Stimulated activated CD8-positive, alpha-beta memory T cell treated with anti-CD3 and anti-CD28 coated beads, Interleukin-15, amount 100 ng/mL, for 24 hours (primary cell): ENCODE results near the gene ANKRD45.
"Not testable (repeated sequence)": the region's sequence is repeated elsewhere in the genome, so short reads cannot be mapped to it uniquely, and the experiment has no call there.

Experiments used
- DNase-seq: peaks from one replicate; pipeline ENCODE4 v3.0.0-alpha.2; 2020; ENCODE audit warnings: low read depth

ANKRD45 gene

DNA sequence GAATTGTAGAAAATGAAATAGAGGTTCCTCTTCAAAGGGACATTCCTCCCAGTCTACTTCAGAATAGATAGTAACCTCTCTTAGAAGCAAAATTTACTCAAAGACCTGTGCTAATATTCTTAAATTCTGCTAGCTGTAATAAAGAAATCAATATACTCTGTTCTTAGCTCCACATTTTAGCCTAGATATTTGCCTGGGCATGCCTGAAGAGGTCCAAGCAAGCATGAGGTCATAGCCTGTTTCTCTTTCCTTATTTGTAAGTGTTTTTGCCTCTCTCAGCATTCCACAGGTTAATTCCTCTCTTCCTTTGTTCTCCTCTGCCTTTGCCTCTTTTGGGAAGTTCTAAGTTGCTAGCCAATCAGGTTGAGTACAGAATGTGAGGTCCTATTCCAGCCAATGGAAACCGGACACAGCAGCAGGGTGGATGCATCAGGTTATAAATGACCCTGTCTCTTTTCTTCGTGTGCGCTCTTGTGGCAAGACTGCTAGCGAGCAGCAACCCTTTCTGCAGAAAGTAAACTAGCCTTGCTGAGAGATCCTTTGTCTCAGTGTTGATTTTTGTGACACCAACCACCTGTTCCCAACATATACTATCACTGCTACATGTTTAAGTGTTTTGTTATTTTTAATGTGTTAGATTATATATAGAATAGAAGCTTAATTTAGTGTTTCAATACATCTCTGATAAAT, 27.1 kb downstream of the ANKRD45 start:
- DNase-seq, result not testable (repeated sequence)

DNA sequence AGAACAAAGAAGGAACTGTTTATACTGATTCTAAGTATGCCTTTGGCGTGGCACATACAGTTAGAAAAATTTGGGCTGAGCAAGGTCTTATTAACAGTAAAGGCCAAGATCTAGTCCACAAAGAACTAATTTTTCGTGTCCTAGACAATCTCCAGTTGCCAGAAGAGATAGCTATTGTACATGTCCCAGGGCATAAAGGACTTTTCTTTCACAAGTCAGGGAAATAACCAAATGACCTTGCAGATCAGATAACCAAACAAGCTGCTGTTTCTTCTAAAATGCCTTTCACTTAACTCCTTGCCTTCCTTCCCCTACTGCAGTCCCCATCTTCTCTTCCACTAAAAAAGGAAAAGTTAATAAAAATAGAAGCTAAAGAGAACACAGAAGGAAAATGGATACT, 30.5 kb downstream of the ANKRD45 start:
- DNase-seq, result no peak

DNA sequence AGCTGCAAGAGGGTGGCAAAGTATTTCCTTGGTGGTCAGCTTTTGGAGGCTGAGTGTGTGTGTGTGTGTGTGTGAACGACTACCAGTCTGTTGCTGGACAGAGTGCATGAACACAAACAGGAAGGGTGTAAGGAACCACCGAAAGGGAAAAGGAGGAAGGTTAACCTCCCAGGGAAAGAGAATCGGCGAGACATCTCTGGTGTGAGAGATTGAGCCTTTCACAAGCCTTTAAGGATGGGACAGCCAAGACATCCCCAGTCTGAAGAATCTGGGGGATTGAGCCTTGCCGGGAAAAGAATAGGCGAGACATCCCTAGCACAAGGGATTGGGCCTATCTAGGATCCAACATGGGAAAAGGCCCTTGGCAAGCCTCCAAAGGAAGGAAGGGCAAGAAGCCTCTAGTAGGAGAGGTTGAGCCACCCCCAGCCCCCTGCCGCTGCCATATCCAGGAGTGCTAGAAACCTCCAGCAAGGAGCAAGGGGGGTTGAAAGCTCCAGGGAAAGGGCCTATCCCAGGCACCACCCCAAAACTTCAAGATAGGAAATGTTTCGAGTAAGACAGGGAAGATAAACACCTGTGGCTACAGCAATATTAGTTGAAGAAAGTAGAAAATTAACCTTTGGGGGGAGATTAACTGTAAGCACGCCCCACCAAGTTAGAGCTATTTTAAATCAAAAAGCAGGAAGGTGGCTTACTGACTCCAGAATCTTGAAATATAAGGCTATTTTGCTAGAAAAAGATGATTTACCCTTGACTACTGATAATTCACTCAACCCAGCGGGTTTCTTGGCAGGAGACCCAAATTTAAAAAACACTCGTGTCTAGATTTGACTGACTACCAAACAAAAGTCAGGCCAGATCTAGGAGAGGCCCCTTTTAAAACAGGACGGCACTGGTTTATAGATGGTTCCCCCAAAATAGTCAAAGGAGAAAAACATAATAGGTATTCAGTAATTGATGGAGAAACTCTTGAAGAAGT, 31.3 kb downstream of the ANKRD45 start:
- no peak for DNase-seq

DNA sequence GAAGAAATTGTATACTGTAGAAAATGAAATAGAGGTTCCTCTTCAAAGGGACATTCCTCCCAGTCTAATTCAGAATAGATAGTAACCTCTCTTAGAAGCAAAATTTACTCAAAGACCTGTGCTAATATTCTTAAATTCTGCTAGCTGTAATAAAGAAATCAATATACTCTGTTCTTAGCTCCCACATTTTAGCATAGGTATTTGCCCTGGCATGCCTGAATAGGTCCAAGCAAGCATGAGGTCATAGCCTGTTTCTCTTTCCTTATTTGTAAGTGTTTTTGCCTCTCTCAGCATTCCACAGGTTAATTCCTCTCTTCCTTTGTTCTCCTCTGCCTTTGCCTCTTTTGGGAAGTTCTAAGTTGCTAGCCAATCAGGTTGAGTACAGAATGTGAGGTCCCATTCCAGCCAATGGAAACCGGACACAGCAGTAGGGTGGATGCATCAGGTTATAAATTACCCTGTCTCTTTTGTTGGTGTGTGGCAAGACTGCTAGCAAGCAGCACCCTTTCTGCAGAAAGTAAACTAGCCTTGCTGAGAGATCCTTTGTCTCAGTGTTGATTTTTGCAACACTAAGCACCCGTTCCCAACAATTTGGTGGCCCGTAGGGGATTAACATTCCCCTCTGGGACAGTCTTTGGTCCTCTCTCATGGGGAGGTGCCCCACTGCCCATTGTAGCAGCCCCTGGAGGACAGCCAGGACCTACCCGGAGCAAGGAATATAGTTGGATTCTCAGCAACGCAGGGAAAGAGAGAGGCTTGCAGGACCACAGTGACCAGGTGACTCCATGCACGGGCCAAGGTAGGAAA, 32.2 kb downstream of the ANKRD45 start:
- DNase-seq, result not testable (repeated sequence)

DNA sequence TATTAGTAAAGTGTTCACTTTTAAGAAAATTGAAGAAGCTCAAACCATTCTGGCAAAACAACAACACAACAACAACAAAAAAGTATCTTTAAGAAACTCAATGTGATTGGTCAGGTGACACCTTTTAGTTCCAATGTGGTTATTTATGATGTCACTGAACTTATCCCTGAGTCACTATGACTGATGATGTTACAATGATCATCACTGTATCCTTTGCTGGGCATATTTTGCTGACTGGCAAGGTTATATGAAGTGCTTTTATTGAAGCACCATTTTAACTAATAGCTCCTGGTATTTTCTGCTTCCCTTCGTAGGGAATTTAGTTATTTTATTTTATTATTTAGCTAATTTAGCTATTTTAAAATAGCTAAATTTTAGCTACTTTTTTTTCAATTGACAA, 34.5 kb downstream of the ANKRD45 start, which contains the start of gene TEX50:
Gene TEX50, plus strand, starts transcription at position 223 of the 400 bp plus-strand sequence. CDS start 184 bp downstream, outside the sequence.
- DNase-seq, result no peak

DNA sequence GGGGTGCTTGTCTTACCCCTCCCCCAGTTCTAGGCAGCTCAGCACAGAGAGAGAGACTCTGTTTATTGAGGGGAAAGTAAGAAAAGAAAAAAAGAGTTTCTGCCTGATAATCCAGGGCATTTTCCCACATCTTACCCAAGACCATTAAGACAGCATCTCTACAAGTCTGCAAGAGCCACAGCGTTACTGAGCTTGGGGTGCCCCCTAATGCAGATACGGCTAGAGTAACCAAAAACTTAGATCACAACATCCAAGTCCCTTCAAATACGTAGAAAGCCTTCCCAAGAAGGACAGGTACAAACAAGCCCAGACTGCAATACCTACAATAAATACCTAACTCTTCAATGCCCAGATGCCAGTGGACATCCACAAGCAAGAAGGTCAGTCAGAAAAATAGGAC, 40.8 kb downstream of the ANKRD45 start:
- no peak for DNase-seq

DNA sequence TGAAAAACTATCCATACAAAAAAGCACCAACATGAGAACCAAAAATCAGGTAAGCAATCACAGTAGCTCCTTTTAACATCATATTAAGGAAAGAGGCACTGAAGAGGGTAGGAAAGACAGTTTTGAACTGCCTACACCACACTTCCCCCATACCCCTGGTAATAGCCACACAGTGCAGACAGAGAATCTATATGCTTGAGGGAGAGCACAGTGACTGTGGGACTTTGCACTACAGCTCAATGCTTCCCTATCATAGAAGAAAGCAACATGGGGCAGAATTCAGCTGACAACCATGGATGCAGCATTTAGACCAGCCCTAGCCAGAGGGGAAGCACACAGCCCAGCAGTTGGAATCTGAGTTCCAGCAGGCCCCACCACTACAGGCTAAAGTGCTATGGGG, 42.4 kb downstream of the ANKRD45 start:
- DNase-seq, result no peak

DNA sequence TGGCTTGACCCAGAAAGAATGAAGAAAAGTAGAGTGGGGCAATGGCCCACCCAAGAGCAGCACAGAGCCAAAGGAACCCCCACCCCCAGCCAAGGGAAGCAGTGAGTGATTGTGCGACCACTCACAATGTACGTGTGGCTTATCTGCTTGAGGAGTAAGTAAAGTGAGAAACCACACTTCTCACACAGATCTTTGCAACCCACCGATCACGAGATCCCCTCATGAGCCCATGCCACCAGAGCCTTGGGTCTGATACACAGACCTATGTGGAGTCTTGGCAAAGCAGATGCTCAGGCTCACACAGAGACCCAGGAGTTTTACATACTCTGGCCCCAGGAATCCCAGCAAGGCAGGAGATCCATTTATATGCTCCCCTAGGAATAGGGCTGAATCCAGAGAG, 52.8 kb downstream of the ANKRD45 start:
- no peak for DNase-seq

DNA sequence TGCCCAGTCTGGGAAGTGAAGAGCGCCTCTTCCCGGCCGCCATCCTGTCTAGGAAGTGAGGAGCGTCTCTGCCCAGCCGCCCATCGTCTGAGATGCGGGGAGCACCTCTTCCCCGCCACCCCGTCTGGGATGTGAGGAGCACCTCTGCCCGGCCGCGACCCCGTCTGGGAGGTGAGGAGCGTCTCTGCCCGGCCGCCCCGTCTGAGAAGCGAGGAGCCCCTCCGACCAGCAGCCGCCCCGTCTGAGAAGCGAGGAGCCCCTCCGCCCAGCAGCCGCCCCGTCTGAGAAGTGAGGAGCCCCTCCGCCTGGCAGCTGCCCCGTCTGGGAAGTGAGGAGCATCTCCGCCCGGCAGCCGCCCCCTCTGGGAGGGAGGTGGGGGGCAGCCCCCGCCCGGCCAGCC, 56.6 kb downstream of the ANKRD45 start:
- DNase-seq, result not testable (repeated sequence)

DNA sequence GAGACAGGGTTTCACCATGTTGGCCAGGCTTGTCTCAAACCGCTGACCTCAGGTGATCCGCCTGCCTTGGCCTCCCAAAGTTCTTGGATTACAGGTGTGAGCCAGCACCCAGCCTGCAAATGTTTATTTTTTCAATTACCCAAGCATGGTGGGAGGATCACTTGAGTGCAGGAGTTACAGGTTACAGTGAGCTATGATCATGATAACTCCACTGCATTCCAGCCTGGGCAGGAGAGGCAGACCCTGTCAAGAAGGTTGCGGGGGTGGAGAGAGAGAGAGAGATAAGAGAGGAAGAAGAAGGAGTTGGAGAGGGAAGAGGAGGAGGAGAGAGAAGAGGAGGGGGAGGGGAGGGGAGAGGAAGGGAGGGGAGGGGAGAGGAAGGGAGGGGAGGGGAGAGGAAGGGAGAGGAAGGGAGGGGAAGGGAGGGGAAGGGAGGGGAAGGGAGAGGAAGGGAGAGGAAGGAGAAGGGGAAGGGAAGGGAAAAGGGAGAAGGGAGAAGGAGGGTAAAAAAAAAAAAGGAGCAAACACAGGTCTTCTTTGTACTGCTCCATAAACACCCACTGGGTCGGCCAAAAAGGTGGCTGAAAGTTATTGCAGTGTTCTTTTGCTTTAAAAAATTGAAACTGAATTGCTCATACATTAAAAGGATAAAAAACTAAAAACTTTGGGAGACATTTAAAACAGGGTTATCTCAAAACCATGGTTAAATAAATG, 61.0 kb downstream of the ANKRD45 start:
- no peak for DNase-seq

DNA sequence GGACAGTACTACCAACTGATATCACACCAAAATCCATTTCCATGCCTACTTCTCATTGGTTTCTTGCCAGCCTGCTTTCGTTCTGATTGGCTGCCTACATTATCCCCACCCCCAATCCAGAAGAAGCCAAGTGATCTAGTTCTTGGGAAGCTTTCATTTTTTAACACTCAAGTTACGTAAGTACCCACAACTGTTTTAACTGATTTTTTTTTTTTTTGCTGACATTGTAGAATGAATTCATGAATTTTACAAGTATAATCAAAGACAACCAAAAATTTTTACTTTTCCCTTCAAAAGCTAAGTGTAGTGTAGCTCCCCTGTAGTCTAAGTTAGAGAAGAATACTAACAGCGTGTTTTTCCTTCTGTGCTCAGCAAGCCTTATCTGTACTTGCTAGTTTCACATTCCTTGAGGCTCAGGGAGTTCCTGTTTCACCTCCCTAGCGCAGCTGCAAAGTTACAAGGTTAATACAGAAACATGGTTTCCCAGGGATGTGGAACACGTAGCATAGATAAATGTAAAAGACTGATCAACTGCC, 66.5 kb downstream of the ANKRD45 start, which contains the start of gene SLC9C2:
Gene SLC9C2, minus strand, starts transcription at position 17 of the 536 bp plus-strand sequence. CDS start 1,296 bp downstream, outside the sequence.
- no peak for DNase-seq

DNA sequence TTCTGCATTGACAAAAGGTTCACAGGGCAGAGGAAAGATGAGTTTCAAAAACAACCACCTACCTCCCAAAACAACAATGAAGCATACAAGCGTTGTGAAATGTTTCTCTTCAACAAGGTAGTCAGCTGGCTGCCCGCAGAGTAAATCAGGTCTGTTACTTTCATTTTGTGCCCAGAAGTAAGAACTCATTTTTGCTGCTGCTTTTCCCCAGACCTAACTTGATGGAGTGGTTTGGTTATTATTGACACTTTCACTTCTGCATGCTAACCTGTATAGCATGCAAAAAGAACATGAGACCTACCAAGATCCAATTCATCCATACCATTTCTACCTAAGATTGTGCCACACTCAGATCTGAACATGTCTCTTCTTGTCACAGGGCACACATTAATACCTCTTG, 68.1 kb downstream of the ANKRD45 start:
- DNase-seq, result no peak

DNA sequence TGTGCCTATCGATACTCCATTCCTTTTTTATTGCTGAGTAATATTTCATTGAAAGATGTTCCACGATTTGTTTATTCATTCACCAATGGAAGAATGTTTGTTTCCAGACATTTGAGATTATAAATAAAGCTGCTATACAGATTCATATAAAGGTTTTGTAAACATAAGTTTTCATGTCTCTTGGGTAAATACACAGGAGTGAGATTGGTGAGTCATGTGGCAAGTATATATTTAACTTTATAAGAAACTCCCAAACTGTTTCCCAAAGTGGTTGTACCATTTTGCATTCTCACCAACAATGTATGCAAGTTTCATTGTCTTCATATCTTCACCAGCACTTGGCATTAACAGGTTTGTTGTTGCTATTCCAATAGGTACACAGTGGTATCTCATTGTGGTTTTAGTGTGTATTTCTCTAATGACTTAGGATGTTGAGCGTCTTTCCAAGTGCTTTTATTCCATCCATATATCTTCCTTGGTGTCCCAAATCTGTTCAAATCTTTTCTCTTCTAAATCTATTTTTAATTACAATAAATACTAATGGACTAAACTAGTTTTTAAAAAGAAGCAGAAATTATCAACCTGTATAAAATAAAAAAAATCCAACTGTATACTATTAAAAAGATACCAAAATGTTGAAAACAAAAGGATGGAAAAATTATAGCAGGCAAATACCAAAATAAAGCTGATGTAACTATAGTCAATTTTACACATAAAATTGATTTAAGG, 73.4 kb downstream of the ANKRD45 start:
- no peak for DNase-seq

DNA sequence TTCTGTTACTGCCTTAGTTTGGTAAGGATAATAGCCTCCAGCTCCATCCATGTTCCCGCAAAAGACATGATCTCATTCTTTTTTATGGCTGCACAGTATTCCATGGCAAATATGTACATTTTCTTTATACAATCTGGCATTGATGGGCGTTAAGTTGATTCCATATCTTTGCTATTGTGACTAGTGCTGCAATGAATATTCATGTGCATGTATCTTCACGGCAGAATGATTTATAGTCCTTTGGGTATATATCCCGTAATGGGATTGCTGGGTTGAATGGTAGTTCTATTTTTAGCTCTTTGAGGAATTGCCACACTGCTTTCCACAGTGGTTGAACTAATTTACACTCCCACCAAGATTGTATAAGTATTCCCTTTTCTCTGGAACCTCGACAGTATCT, 78.5 kb downstream of the ANKRD45 start:
- not testable (repeated sequence) for DNase-seq

DNA sequence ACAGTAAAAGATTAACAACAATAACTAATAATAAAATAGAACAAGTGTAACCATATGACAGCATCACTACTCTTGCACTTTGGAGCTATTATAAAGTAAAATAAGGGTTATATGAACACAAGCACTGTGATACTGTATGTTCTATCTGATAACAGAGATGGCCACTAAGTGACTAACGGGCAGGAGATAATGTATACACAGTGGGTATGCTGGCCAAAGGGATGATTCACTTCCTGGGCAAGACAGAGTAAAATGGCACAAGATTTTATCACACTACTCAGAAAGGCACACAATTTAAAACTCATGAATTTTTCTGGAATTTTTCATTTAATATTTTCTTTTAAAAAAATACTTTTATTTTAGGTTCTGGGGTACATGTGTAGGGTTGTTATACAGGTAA, 79.1 kb downstream of the ANKRD45 start:
- DNase-seq, result no peak

DNA sequence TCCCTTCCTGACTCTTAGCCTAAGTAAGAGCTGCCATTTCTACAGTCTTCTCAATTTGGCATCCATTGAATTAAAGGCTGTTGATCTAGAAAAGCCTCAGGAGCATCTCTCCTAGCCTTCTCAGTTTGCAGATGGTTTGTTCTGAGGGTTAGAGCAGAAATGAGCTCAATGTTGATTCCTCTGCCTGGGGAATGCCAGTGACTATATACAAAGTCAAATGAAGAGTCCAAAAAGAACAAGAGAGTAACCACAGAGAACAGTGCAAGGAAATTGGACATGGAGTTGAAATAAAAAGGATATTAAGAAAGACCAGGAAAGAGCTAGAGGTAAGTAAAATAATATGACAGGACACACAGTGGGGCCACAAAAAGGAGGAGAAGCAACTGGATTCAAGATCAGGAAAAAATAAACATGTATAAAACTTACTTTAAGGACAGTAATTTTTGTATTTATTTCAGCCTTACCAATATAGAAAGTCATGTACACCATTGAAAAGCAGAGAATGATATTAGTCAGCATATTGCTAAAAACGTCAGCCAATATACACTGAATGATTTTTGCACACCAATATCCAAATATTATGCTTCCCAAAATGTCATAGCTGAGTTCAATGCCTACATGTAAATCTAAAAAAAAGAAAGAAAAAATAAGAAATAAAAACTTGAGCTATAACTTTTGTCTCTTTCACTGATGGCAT, 88.1 kb downstream of the ANKRD45 start:
- DNase-seq, result no peak

DNA sequence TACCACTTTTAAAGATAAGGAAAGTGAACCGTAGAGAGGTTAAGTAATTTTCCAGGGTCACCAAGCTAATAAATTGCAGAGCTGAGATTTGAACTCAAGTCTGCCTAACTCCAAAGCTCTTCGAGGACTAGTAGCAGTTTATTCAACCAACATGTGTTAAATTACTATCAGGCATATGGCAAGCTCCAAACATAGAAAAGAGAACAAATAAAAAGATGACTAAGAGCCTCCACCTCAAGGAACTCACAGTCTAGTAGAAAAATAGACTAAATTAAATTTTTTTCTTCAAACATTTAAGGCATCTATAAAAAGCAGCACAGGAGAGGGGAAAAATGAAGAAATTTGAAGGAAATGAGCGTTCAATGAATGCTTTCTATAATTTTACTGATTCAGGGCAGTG, 89.0 kb downstream of the ANKRD45 start:
- DNase-seq, result no peak

DNA sequence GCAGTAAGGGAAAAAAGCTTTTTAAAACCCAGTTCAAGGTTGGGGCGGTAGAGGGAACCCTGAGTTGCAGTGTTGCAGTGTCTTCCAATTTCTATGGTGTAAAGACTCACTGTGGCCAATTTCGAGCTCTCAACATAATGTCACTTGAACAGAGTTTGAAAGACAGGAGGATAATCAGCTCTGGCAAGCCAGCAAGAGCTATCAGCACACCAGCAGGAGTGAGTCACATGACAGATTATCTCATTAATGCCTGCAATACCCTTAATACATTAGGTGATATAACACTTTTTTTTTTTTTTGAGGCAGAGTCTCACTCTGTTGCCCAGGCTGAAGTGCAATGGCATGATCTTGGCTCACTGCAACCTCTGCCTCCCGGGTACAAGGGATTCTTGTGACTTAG, 89.6 kb downstream of the ANKRD45 start:
- no peak for DNase-seq

DNA sequence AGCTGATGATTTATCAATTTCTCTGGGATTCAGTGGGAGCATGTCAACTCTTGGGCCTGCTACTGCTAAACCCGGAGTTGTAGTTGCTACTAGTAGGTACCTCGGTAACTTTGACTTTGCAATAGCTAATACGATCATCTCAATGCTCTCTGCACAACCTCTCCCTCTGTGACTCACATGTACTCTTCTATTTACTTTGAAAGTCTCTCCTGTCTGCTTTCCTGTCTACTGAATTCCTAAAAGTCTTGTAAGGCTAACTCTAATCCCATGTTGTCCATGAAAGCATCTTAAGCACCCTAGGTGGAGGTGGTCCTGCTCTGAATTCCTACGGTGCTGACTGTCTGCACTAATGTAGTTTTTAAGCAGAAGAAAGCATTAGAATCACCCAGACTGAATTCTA, 96.1 kb downstream of the ANKRD45 start:
- DNase-seq, result no peak
